ENCODE results near the gene PTPN20. TPM values are rescaled to one million over a fixed set of nuclear protein-coding genes. Genes with fewer than 3 reads are reported as not detected.
A peak's percentile ranks its signal among the peaks of the same experiment; 100 is the strongest.

PTPN20 gene
- polyA plus RNA-seq, 2 of the 4 experiments (the other 2 are of a cell fraction), result 5.3 to 8.1 TPM

DNA sequence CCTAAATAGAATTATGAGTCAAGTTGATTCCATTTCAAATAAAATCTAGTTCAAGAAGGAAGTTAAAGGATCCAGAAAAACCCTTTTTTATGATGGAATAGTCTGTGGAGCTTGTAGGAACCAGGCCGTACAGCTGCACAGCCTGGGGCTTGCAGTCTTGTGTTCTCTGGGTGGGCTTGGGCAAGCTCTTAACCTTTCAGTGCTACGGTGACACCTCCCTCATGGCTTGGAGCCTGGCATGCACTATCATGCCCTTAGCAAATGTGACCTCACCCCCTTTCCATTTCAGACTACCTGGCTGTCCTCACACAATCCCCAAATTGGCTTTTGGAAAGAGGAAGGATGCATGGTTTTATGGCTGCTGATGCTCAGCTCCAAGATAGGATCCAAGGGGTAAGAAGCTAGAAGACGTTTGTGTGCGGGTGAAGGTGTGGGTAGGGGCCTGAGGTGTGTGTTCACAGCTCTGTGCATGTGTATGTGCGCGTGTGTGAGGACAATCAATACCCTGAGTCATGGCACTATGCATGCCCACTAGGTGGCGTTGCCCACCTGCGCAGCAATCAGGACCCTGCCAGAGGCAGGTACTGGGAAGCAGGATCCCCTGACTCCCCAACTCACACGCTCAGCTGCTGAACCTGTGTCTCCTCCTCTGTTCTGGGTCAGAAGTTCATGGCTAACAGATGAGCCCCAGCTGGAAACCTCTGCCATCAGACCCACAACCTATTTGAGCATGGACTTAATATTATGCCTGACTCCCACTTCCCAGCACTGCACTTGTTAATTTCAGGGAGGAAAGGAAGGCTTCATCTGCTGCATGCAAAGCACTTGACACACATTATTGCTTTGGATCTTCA lies 113.4 kb downstream of the PTPN20 start (continued):
- no peak for TF ChIP-seq HES2 (IDR thresholded peaks at IDR 0.05)
- TF ChIP-seq FOSL2 (IDR thresholded peaks at IDR 0.05), result no peak
- TF ChIP-seq FOSL2 (CRISPR knock-in tag; IDR thresholded peaks at IDR 0.05), result peak; percentile 56
- TF ChIP-seq USF2 (IDR thresholded peaks at IDR 0.05), result no peak
- TF ChIP-seq ZSCAN20 (CRISPR knock-in tag; IDR thresholded peaks at IDR 0.05), result no peak
- TF ChIP-seq JUN (IDR thresholded peaks at IDR 0.05), result no peak
- no peak for TF ChIP-seq HDAC2 (IDR thresholded peaks at IDR 0.05)
- no peak for TF ChIP-seq TP53 (CRISPR knock-in tag; IDR thresholded peaks at IDR 0.05)
- peak; percentile 24 for TF ChIP-seq MAFK (IDR thresholded peaks at IDR 0.05; ENCODE audit: partially characterized antibody)
- no peak for TF ChIP-seq MAX (IDR thresholded peaks at IDR 0.05)
- TF ChIP-seq ELK1 (IDR thresholded peaks at IDR 0.05; ENCODE audit: low read depth, low read length), result no peak
- no peak for TF ChIP-seq TFCP2L1 (CRISPR knock-in tag; IDR thresholded peaks at IDR 0.05)
- TF ChIP-seq CBX8 (IDR thresholded peaks at IDR 0.05), result no peak
- TF ChIP-seq EHF (CRISPR knock-in tag; IDR thresholded peaks at IDR 0.05), result no peak
- TF ChIP-seq CHD4 (IDR thresholded peaks at IDR 0.05; ENCODE audit: borderline replicate concordance), result no peak
- no peak for TF ChIP-seq HOXA7 (CRISPR knock-in tag; IDR thresholded peaks at IDR 0.05)
- no peak for TF ChIP-seq PHF8 (IDR thresholded peaks at IDR 0.05; ENCODE audit: borderline replicate concordance, low read depth)
- TF ChIP-seq CTCF (IDR thresholded peaks at IDR 0.05), result peak; percentile 93
- no peak for TF ChIP-seq POLR2AphosphoS2 (conservative IDR thresholded peaks at IDR 0.05; ENCODE audit: low read length)
- peak; percentile 84 for TF ChIP-seq SMC3 (IDR thresholded peaks at IDR 0.05)
- no peak for TF ChIP-seq RARB (CRISPR knock-in tag; IDR thresholded peaks at IDR 0.05)
- TF ChIP-seq CBX2 (IDR thresholded peaks at IDR 0.05; ENCODE audit: borderline replicate concordance, low read depth), result no peak
- TF ChIP-seq ZNF302 (CRISPR knock-in tag; IDR thresholded peaks at IDR 0.05), result no peak
- TF ChIP-seq BHLHE40 (IDR thresholded peaks at IDR 0.05; ENCODE audit: low read depth, low read length), result no peak
- TF ChIP-seq HOXB13 (CRISPR knock-in tag; IDR thresholded peaks at IDR 0.05; ENCODE audit: low read depth), result no peak
- TF ChIP-seq EP300 (IDR thresholded peaks at IDR 0.05), result no peak
- no peak for TF ChIP-seq HEYL (CRISPR knock-in tag; IDR thresholded peaks at IDR 0.05)
- TF ChIP-seq MYC (IDR thresholded peaks at IDR 0.05; ENCODE audit: borderline replicate concordance, low read length), result no peak
- TF ChIP-seq RNF2 (IDR thresholded peaks at IDR 0.05; ENCODE audit: borderline replicate concordance, low read depth), result no peak
- TF ChIP-seq E2F6 (IDR thresholded peaks at IDR 0.05; ENCODE audit: borderline replicate concordance, low read depth), result no peak
